Mammary epithelial cell (primary cell): ENCODE results near the gene TJP3.

Experiments
- EZH2 ChIP-seq: IDR thresholded peaks from 2 replicates; pipeline ENCODE4 v1.6.1; 2012; ENCODE audit warnings: low read length, inconsistent platforms, borderline replicate concordance
- TF ChIP-seq, protein P1 (sequence below), 2 donors: IDR thresholded peaks in 1 of 2; conservative IDR thresholded peaks in 1 of 2; 2 replicates each; pipeline ENCODE4 v1.5.1; 2011 to 2012; ENCODE audit warnings: inconsistent platforms in 2 of 2, low read length in 2 of 2, mild to moderate bottlenecking in 2 of 2, control low read depth in 1 of 2, low read depth in 1 of 2; ENCODE audit not compliant: insufficient read depth in 1 of 2; ENCODE audit errors: extremely low read depth in 1 of 2

DNA sequence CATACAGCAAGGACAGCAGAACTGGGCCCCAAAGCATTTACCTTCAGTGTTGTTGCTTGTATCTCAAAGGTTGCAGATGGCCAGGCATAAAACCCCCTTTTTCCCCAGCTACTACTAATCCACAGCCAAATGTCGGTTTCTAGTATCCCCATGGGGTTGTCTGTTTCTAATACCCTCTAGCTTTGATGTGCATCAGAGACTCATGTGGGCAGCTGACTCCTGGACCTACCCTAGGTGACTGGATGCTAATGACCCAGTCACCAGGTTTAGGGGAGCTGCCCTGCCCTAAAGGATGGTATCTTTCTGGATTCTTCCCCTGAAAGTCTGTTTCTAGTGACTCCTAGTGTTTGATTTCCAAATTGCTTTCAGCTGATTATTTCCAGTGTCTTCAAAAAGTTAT, 23.9 kb downstream of the TJP3 start:
- TF ChIP-seq, protein P1, sequence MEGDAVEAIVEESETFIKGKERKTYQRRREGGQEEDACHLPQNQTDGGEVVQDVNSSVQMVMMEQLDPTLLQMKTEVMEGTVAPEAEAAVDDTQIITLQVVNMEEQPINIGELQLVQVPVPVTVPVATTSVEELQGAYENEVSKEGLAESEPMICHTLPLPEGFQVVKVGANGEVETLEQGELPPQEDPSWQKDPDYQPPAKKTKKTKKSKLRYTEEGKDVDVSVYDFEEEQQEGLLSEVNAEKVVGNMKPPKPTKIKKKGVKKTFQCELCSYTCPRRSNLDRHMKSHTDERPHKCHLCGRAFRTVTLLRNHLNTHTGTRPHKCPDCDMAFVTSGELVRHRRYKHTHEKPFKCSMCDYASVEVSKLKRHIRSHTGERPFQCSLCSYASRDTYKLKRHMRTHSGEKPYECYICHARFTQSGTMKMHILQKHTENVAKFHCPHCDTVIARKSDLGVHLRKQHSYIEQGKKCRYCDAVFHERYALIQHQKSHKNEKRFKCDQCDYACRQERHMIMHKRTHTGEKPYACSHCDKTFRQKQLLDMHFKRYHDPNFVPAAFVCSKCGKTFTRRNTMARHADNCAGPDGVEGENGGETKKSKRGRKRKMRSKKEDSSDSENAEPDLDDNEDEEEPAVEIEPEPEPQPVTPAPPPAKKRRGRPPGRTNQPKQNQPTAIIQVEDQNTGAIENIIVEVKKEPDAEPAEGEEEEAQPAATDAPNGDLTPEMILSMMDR (conservative IDR thresholded peaks at IDR 0.05 in 1 of 2, IDR thresholded peaks at IDR 0.05 in 1 of 2; ENCODE audit: extremely low read depth in 1 of 2, insufficient read depth in 1 of 2, low read depth in 1 of 2, low read length in 2 of 2), result no peak
- no peak for TF ChIP-seq EZH2
